ENCODE results near the gene CDC73.

CDC73 gene

GRCh38 chr1:193242000-193242399, 120.2 kb downstream of the CDC73 start:
- no peaks in the 10 kb centered on the region for H3F3A ChIP-seq (ENCODE audit: insufficient read depth, low read length)
- H3K36me3 ChIP-seq (replicated peaks; ENCODE audit: insufficient read depth, low read length), result no peaks in the 10 kb centered on the region
- H3K4me2 ChIP-seq (ENCODE audit: low read depth, low read length), result no peak overlapping the region
- H3K9me2 ChIP-seq (replicated peaks; ENCODE audit: insufficient read depth, low read length), result no peaks in the 10 kb centered on the region
- H3K9me3 ChIP-seq (replicated peaks; ENCODE audit: insufficient read depth, low read length), result no peaks in the 10 kb centered on the region
- H3K9ac ChIP-seq (ENCODE audit: low read length), result no peak overlapping the region
- H3K4me1 ChIP-seq (ENCODE audit: low read length), result no peaks in the 10 kb centered on the region
- no peaks in the 10 kb centered on the region for H3K27me3 ChIP-seq (replicated peaks; ENCODE audit: insufficient read depth, low read length)
- no peak for DNase-seq
- TF ChIP-seq EZH2 (optimal IDR thresholded peaks at IDR 0.05; ENCODE audit: low read depth, low read length), result no peak
- no peak for TF ChIP-seq CTCF (IDR thresholded peaks at IDR 0.05; ENCODE audit: low read length)
- TF ChIP-seq EZH2phosphoT487 (IDR thresholded peaks at IDR 0.05; ENCODE audit: low read length), result no peak
- no peaks in the 10 kb centered on the region for H3K79me2 ChIP-seq (ENCODE audit: low read length)
- no peak overlapping the region for H3K27ac ChIP-seq (ENCODE audit: low read length)
- no peaks in the 10 kb centered on the region for H4K20me1 ChIP-seq (ENCODE audit: insufficient read depth, low read length)
- no peak overlapping the region for H3K4me3 ChIP-seq (ENCODE audit: low read length)
- H2AFZ ChIP-seq (ENCODE audit: low read length), result no peak overlapping the region

- peaks cover 8% of the 10 kb centered on the region; the same call in 1 of the 2 replicates for H3K36me3 ChIP-seq (replicated peaks; ENCODE audit: insufficient read depth, low read length)
Measured at GRCh38 chr1:193249187-193249586, 127.4 kb downstream of the CDC73 start.

GRCh38 chr1:193251950-193252349, 130.1 kb downstream of the CDC73 start:
- H3K27ac ChIP-seq (ENCODE audit: low read length), result no peak overlapping the region
- no peaks in the 10 kb centered on the region for H3K79me2 ChIP-seq (ENCODE audit: low read length)
- no peaks in the 10 kb centered on the region for H3K9me2 ChIP-seq (replicated peaks; ENCODE audit: insufficient read depth, low read length)
- TF ChIP-seq EZH2phosphoT487 (IDR thresholded peaks at IDR 0.05; ENCODE audit: low read length), result no peak
- no peak for TF ChIP-seq CTCF (IDR thresholded peaks at IDR 0.05; ENCODE audit: low read length)
- TF ChIP-seq EZH2 (optimal IDR thresholded peaks at IDR 0.05; ENCODE audit: low read depth, low read length), result no peak
- no peaks in the 10 kb centered on the region for H4K20me1 ChIP-seq (ENCODE audit: insufficient read depth, low read length)
- peaks cover 4% of the 10 kb centered on the region; the same call in 1 of the 2 replicates for H3F3A ChIP-seq (ENCODE audit: insufficient read depth, low read length)
- H3K9ac ChIP-seq (ENCODE audit: low read length), result no peak overlapping the region
- H3K4me1 ChIP-seq (ENCODE audit: low read length), result peaks cover 17% of the 10 kb centered on the region
- H3K27me3 ChIP-seq (replicated peaks; ENCODE audit: insufficient read depth, low read length), result no peaks in the 10 kb centered on the region
- no peak overlapping the region for H3K4me2 ChIP-seq (ENCODE audit: low read depth, low read length)
- peaks cover 8% of the 10 kb centered on the region; the same call in 1 of the 2 replicates for H3K36me3 ChIP-seq (replicated peaks; ENCODE audit: insufficient read depth, low read length)
- DNase-seq, result no peak
- H2AFZ ChIP-seq (ENCODE audit: low read length), result no peak overlapping the region
- no peak overlapping the region for H3K4me3 ChIP-seq (ENCODE audit: low read length)
- no peaks in the 10 kb centered on the region for H3K9me3 ChIP-seq (replicated peaks; ENCODE audit: insufficient read depth, low read length)

More at GRCh38 chr1:193249187-193249586, 127.4 kb downstream of the CDC73 start:
- H3K27me3 ChIP-seq (replicated peaks; ENCODE audit: insufficient read depth, low read length), result no peaks in the 10 kb centered on the region
- H3K9me3 ChIP-seq (replicated peaks; ENCODE audit: insufficient read depth, low read length), result no peaks in the 10 kb centered on the region
- DNase-seq, result no peak
- no peak overlapping the region for H3K4me3 ChIP-seq (ENCODE audit: low read length)
- H3K9ac ChIP-seq (ENCODE audit: low read length), result no peak overlapping the region
- H3K4me2 ChIP-seq (ENCODE audit: low read depth, low read length), result no peak overlapping the region
- no peaks in the 10 kb centered on the region; the same call in 1 of the 2 replicates for H3F3A ChIP-seq (ENCODE audit: insufficient read depth, low read length)
- no peaks in the 10 kb centered on the region for H4K20me1 ChIP-seq (ENCODE audit: insufficient read depth, low read length)
- no peaks in the 10 kb centered on the region for H3K9me2 ChIP-seq (replicated peaks; ENCODE audit: insufficient read depth, low read length)
- H3K27ac ChIP-seq (ENCODE audit: low read length), result no peak overlapping the region
- H2AFZ ChIP-seq (ENCODE audit: low read length), result no peak overlapping the region
- H3K79me2 ChIP-seq (ENCODE audit: low read length), result no peaks in the 10 kb centered on the region
- no peak for TF ChIP-seq EZH2 (optimal IDR thresholded peaks at IDR 0.05; ENCODE audit: low read depth, low read length)
- TF ChIP-seq EZH2phosphoT487 (IDR thresholded peaks at IDR 0.05; ENCODE audit: low read length), result no peak
- no peak for TF ChIP-seq CTCF (IDR thresholded peaks at IDR 0.05; ENCODE audit: low read length)
- no peaks in the 10 kb centered on the region for H3K4me1 ChIP-seq (ENCODE audit: low read length)

Data from MM.1S (cell line).